GM19395 (cell line): Measurements from ENCODE around the gene CCDC172.
A peak's percentile ranks its signal among the peaks of the same experiment; 100 is the strongest.

Experiments used
- ATAC-seq: cut with Tn5 transposase; IDR thresholded peaks from one replicate; pipeline ENCODE4 v1.9.1; 2021; ENCODE audit warnings: mild to moderate bottlenecking, moderate library complexity; ENCODE audit not compliant: unreplicated experiment

CCDC172 gene, protein sequence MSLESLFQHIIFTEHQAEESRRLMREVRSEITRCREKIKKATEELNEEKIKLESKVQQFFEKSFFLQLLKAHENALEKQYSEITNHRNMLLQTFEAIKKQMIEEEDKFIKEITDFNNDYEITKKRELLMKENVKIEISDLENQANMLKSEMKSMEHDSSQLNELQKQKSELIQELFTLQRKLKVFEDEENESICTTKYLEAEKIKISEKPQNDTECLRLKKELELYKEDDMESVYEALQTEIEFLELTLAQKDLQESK

DNA sequence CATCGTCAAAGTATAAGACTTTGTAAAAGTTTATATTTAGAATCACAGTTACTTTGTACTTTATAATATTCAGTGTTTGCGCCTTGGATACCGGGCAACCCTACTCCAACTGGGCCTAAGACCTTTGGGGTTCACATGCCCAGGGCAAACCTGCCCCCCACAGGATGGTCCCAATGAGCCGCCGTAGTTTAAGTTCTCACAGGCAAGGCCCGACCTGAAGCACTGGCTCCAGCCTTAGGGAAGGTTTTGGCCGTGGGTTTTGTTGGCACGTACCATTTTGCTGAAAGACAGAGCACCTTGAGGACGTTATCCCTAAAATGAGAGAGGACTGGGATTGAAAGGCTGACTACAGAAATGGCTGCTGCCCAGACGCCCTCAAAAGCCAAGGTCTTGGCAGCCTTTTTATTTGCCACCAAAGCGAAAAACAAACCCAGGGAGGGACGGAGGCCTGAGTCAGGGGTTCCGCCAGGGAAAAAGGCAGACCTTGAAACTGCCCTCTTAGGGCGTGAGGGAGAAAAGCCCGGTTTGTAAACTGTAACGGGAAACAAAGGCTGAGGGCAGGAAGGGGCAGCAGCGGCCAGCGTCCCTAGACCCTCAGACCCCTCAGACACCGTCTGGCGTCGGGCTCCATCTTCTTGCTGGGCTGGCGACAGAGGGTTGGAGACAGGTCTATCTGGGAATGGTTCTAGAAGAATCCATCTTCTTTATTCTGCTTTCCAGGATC, at the start of gene CCDC172:
CCDC172 (plus strand) TSS at position 222 of the 724 bp plus-strand sequence. CDS start 564 bp downstream, outside the sequence.
- ATAC-seq: no peak

DNA sequence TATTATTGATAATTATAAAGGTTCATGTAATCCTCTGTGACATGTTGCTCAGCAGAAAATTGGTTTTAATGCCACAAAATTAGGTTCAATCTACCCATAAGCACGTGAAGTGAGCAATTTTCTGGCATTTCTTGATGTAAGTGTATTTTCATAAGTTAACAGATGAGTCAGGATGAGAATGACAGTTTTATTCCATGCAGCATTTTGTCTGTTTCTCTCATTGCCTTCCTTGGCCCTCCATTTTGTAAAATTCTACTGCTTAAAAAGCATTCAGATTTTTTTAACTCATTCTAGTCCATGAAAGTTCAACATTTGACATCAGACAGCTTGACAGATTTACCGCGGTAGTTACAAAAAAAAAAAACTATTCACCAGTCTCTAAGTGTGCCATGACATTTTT, 47.3 kb upstream of the CCDC172 start:
- no peak for ATAC-seq

- no peak for ATAC-seq
These were observed 45.4 kb upstream of the CCDC172 start for GRCh38 chr10:116278846-116279245.

DNA sequence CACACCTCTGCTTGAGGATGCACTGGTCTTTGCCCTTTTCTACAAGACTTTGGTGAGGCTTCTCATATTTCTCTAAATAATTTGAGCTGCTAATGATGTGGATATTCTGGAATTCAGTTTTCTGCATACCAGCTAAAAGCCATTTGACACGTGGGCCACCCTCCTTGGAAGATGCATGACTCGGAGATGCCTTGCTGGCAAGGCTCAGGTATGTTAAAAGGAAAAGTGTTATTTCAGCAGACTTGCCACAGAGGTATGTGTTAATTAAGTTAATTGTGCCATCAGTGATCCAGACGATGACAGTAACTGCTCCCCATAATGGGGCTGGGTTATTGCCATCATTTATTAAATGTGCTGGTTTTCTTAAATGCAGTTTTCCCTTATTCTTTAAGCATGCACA, 42.5 kb upstream of the CCDC172 start:
- no peak for ATAC-seq

DNA sequence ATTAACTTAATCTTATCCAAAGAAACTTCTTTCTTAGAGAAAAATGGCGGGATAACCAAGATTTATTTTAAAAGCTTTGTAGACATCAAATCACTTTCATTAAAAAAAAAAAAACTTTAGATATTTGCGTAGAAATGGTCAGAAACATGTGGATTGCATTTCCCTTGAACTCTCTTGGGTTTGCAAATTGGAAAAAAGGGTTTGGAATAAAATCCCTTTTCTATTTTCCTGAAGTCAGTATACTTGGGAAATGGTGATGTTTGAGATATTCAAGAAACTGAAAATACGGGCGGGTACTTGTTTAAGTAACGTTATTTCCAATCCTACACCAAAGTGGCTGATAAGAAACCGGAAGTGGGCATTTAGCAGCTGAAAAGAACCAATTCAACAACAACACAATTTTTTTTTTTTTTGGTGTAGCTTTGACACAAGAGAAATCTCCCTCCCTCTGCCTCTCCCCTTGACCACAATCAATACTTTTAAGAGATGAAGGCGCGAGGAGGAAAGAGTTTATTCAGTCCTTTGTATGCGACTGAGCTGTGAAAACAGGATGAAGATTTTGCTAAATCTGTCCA, 37.5 kb upstream of the CCDC172 start:
- no peak for ATAC-seq

GRCh38 chr10:116287906-116288501, 36.2 kb upstream of the CCDC172 start:
- ATAC-seq: no peak

- no peak for ATAC-seq
These were observed 34.6 kb upstream of the CCDC172 start for GRCh38 chr10:116289652-116290051.

- ATAC-seq: no peak
These were observed 31.8 kb upstream of the CCDC172 start for GRCh38 chr10:116292493-116292892.

GRCh38 chr10:116296291-116296721, 27.9 kb upstream of the CCDC172 start:
- ATAC-seq: no peak

DNA sequence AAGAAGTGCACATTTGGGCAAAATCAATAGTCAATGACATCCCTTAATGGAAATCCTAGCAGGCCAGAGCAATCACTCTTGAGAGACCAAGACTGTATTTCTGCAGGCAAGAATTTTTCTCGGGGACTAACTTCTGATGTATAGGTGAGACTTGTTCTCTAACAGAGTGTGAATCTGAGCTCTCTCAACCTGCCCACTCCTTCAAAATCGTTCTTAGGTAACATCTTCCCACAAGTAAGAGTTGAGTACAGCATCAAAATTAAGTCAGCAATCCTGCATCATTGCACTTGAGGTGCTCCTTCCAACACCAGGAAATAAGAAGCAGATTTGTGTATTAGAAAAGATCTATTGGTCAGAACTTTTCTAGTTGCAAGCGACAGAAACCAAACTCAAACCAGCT, 25.7 kb upstream of the CCDC172 start:
- ATAC-seq: no peak

- ATAC-seq: no peak
These were observed 23.7 kb upstream of the CCDC172 start for GRCh38 chr10:116300542-116300941.

GRCh38 chr10:116304923-116305322, 19.3 kb upstream of the CCDC172 start:
- ATAC-seq: no peak

- ATAC-seq: no peak
These were observed 17.4 kb upstream of the CCDC172 start for GRCh38 chr10:116306847-116307246.

- ATAC-seq: no peak
These were observed 16.8 kb upstream of the CCDC172 start for GRCh38 chr10:116307455-116307854.

DNA sequence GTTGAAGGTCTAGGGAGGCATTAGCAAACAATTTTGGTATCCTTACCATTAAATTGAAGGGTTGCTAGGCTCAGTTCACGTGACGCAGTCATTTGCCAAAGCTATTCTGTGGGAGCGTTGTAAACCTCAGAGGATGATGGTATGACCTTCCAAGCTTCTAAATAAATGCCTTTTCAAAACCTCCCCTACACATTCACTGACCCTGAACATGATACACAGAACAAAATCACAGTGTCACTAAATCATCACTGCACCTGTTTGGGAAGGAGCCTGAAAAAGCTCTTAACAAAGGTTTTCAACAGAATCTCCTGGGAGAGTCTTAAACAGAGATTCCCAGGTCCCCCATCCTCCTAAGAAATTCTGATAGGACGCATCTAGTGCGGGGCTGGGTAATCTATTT, 13.2 kb upstream of the CCDC172 start:
- ATAC-seq: no peak

GRCh38 chr10:116311706-116312490, 12.3 kb upstream of the CCDC172 start:
- no peak for ATAC-seq

DNA sequence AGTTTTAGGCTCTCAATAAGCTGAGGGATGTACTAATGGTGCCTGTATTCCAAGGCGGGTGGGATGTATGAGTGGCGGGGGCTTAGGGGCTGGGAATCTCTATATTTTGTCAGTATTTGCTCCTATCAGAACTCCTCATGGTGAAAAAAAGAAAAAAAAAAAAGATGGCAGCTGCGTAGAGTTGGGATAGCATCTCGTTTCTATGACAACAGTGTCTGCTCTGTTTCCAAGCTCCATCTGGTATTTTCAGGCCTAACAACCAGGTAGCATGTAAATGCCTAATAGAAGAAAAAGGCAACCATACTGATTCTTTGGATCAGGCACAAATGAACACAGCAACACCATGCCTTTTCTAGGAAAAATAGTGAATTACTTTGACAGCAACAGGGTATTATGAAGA, 11.7 kb upstream of the CCDC172 start:
- no peak for ATAC-seq

DNA sequence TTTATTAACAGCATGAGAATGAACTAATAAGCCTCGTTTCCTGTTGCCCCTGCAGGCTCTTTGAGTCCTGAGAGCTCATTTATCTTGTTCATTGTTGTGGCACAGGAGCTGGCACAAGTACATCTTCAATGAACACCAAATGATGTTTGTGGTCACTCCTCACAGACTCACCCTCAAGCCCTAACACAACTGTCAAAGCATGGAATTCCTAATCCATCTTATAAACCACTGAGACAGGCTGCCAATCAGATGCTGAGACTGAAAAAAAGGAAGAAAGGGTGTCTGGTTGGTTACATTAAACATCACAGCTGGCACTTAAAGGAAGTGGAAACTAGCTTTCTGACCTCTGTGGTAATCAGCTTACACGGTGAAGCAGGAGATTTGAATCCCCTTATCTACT, 7.7 kb upstream of the CCDC172 start:
- peak; percentile 54 for ATAC-seq

DNA sequence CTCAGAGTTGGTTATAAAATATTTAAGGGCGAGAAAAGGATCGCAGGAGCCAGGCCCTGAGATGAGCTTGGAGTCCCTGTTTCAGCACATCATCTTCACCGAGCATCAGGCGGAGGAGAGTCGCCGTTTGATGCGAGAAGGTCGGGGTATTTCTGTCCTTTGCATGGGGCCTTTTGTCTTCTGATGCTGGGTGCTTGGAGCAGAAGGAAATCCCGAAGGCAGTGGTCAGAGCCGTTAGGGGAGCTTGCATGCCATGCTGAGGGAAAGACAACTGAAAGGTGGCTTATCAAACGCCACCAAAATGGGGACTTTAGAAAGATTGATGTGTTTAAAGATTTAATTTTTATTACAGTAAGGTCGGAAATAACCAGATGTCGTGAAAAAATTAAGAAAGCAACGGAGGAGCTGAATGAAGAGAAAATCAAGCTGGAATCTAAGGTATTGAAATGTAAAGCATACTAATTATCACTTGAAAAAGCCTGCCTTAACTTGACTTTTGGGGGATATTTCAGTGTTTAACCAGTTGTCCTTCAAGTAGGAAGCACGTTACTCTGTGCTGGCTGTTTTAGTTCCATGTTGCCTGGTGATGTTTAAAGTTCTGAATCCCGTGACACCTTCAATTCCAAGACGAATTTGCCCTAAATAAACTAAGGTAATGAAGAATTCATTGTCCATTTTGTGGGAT, 845 bp downstream of the CCDC172 start:
- ATAC-seq: no peak

DNA sequence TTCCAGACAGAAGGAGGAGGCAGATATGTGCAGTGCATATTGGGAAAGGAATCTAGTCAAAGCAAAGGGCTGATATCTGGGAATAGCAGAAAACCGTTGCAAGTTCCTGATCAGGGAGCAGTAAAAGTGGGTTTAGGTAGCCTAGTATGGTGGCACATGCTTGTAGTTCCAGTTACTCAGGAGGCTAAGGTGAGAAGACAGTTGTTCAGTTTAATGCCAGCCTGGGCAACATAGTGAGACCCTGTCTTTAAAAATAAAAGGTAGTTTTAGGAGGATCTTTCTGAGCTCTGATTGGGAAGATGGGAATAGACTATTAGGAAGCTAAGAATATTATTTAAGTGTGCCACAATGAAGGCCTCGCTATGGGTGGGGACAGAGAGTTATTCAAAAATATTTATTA, 1.7 kb downstream of the CCDC172 start:
- ATAC-seq: no peak
